ENCODE measurements around the gene C20orf173.

The C20orf173 gene

GRCh38 chr20:35559042-35559693 lies 29.7 kb upstream of the C20orf173 start:
- H3K27ac ChIP-seq (ENCODE audit: low read length): no peak overlapping the region
- H4K20me1 ChIP-seq (ENCODE audit: insufficient read depth, low read length): 0 out of 2 replicates have a peak, but pooled peaks cover 4% of the 10 kb centered on the region
- H3K4me2 ChIP-seq (ENCODE audit: insufficient read depth, low read length): no peak overlapping the region
- DNase-seq (no peak), ATAC-seq (ENCODE audit: insufficient read depth, low read depth) (no peak)
- TF ChIP-seq EZH2 (IDR thresholded peaks at IDR 0.05; ENCODE audit: borderline replicate concordance, low read depth, low read length, severe bottlenecking): no peak
- no peak for TF ChIP-seq CTCF (IDR thresholded peaks at IDR 0.05; ENCODE audit: borderline replicate concordance, extremely low read depth, low read length, poor library complexity, severe bottlenecking)
- no peaks in the 10 kb centered on the region for H3K27me3 ChIP-seq (ENCODE audit: insufficient read depth, low read length, poor library complexity)
- no peak overlapping the region for H3K9ac ChIP-seq (ENCODE audit: low read depth, low read length)
- H3K36me3 ChIP-seq (ENCODE audit: insufficient read depth, low read length): peaks cover 40% of the 10 kb centered on the region
- H2AFZ ChIP-seq (ENCODE audit: low read depth, low read length): no peak overlapping the region
- no peaks in the 10 kb centered on the region for H3K4me1 ChIP-seq (ENCODE audit: insufficient read depth, low read length)
- H3K9me3 ChIP-seq (ENCODE audit: insufficient read depth, low read length, severe bottlenecking): no peaks in the 10 kb centered on the region
- no peak overlapping the region for H3K4me3 ChIP-seq (ENCODE audit: low read depth in 1 of 2, low read length in 2 of 2)
- H3K79me2 ChIP-seq (ENCODE audit: insufficient read depth, low read length): no peaks in the 10 kb centered on the region

GRCh38 chr20:35558451-35558850 lies 29.0 kb upstream of the C20orf173 start:
- H3K27me3 ChIP-seq (ENCODE audit: insufficient read depth, low read length, poor library complexity): no peaks in the 10 kb centered on the region
- H3K9me3 ChIP-seq (ENCODE audit: insufficient read depth, low read length, severe bottlenecking): no peaks in the 10 kb centered on the region
- no peak for ATAC-seq (ENCODE audit: insufficient read depth, low read depth)
- no peaks in the 10 kb centered on the region for H3K79me2 ChIP-seq (ENCODE audit: insufficient read depth, low read length)
- H3K36me3 ChIP-seq (ENCODE audit: insufficient read depth, low read length): peaks cover 47% of the 10 kb centered on the region
- H4K20me1 ChIP-seq (ENCODE audit: insufficient read depth, low read length): 0 out of 2 replicates have a peak, but pooled peaks cover 4% of the 10 kb centered on the region
- H3K4me2 ChIP-seq (ENCODE audit: insufficient read depth, low read length): no peak overlapping the region
- no peak overlapping the region for H2AFZ ChIP-seq (ENCODE audit: low read depth, low read length)
- TF ChIP-seq EZH2 (IDR thresholded peaks at IDR 0.05; ENCODE audit: borderline replicate concordance, low read depth, low read length, severe bottlenecking): no peak
- TF ChIP-seq CTCF (IDR thresholded peaks at IDR 0.05; ENCODE audit: borderline replicate concordance, extremely low read depth, low read length, poor library complexity, severe bottlenecking): no peak
- H3K27ac ChIP-seq (ENCODE audit: low read length): no peak overlapping the region
- H3K4me3 ChIP-seq (ENCODE audit: low read depth in 1 of 2, low read length in 2 of 2): no peak overlapping the region
- no peak for DNase-seq
- no peak overlapping the region for H3K9ac ChIP-seq (ENCODE audit: low read depth, low read length)
- no peaks in the 10 kb centered on the region for H3K4me1 ChIP-seq (ENCODE audit: insufficient read depth, low read length)

GRCh38 chr20:35556871-35557270 lies 27.4 kb upstream of the C20orf173 start:
- TF ChIP-seq EZH2 (IDR thresholded peaks at IDR 0.05; ENCODE audit: borderline replicate concordance, low read depth, low read length, severe bottlenecking) (no peak), CTCF (IDR thresholded peaks at IDR 0.05; ENCODE audit: borderline replicate concordance, extremely low read depth, low read length, poor library complexity, severe bottlenecking) (no peak)
- Histone ChIP-seq H3K9ac (ENCODE audit: low read depth, low read length) (no peak overlapping the region), H4K20me1 (ENCODE audit: insufficient read depth, low read length) (0 out of 2 replicates have a peak, but pooled peaks cover 4% of the 10 kb centered on the region), H2AFZ (ENCODE audit: low read depth, low read length) (no peak overlapping the region), H3K27me3 (ENCODE audit: insufficient read depth, low read length, poor library complexity) (no peaks in the 10 kb centered on the region), H3K36me3 (ENCODE audit: insufficient read depth, low read length) (peaks cover 62% of the 10 kb centered on the region), H3K4me2 (ENCODE audit: insufficient read depth, low read length) (no peak overlapping the region), H3K4me3 (ENCODE audit: low read depth in 1 of 2, low read length in 2 of 2) (no peak overlapping the region), H3K4me1 (ENCODE audit: insufficient read depth, low read length) (no peaks in the 10 kb centered on the region), H3K27ac (ENCODE audit: low read length) (no peak overlapping the region), H3K9me3 (ENCODE audit: insufficient read depth, low read length, severe bottlenecking) (no peaks in the 10 kb centered on the region), H3K79me2 (ENCODE audit: insufficient read depth, low read length) (no peaks in the 10 kb centered on the region)
- no peak for ATAC-seq (ENCODE audit: insufficient read depth, low read depth)
- no peak for DNase-seq
